Urinary bladder (tissue), 4 donors: Measurements from ENCODE around the gene SPNS2. TPM values are rescaled to one million over a fixed set of nuclear protein-coding genes. Genes with fewer than 3 reads are reported as not detected.

Source experiments
- DNase-seq: peaks from one replicate; pipeline ENCODE4 v3.0.0-alpha.2; 2015; ENCODE audit errors: extremely low spot score
- H3K27ac ChIP-seq: one replicate; pipeline ENCODE4 v1.5.1; 2013; ENCODE audit warnings: low read depth, mild to moderate bottlenecking, moderate library complexity
- H3K36me3 ChIP-seq: one replicate; pipeline ENCODE4 v1.6.1; 2013; ENCODE audit warnings: mild to moderate bottlenecking, moderate library complexity; ENCODE audit not compliant: insufficient read depth
- H3K4me1 ChIP-seq: one replicate; pipeline ENCODE4 v1.6.1; 2013; ENCODE audit warnings: mild to moderate bottlenecking, moderate library complexity; ENCODE audit not compliant: insufficient read depth
- H3K4me3 ChIP-seq: one replicate; pipeline ENCODE4 v1.5.1; 2013; ENCODE audit warnings: low read depth, low read length
- WGBS: extraction: QIAGEN DNeasy Blood & Tissue Kit; methylation state at CpG from one replicate; pipeline ENCODE4 v1.1.7; 2013; 5-methylcytosine and 5-hydroxymethylcytosine counted together
- polyA plus RNA-seq: library from polyadenylated mRNA; stranded (reverse); fragments of 200-250 nt; gene quantifications from one replicate; pipeline ENCODE4 v1.2.3, GENCODE V29; 2013
- total RNA-seq: library from RNA; depleted of rRNA; stranded (reverse); fragments of >200 nt; gene quantifications from one replicate; pipeline ENCODE4 v1.2.3, GENCODE V29; 2014
- donor health status: healthy with polysubstance abuse.
- donor health status: healthy.

Gene SPNS2, protein sequence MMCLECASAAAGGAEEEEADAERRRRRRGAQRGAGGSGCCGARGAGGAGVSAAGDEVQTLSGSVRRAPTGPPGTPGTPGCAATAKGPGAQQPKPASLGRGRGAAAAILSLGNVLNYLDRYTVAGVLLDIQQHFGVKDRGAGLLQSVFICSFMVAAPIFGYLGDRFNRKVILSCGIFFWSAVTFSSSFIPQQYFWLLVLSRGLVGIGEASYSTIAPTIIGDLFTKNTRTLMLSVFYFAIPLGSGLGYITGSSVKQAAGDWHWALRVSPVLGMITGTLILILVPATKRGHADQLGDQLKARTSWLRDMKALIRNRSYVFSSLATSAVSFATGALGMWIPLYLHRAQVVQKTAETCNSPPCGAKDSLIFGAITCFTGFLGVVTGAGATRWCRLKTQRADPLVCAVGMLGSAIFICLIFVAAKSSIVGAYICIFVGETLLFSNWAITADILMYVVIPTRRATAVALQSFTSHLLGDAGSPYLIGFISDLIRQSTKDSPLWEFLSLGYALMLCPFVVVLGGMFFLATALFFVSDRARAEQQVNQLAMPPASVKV
- total RNA-seq (7.5 TPM), polyA plus RNA-seq (28.2 TPM)

DNA sequence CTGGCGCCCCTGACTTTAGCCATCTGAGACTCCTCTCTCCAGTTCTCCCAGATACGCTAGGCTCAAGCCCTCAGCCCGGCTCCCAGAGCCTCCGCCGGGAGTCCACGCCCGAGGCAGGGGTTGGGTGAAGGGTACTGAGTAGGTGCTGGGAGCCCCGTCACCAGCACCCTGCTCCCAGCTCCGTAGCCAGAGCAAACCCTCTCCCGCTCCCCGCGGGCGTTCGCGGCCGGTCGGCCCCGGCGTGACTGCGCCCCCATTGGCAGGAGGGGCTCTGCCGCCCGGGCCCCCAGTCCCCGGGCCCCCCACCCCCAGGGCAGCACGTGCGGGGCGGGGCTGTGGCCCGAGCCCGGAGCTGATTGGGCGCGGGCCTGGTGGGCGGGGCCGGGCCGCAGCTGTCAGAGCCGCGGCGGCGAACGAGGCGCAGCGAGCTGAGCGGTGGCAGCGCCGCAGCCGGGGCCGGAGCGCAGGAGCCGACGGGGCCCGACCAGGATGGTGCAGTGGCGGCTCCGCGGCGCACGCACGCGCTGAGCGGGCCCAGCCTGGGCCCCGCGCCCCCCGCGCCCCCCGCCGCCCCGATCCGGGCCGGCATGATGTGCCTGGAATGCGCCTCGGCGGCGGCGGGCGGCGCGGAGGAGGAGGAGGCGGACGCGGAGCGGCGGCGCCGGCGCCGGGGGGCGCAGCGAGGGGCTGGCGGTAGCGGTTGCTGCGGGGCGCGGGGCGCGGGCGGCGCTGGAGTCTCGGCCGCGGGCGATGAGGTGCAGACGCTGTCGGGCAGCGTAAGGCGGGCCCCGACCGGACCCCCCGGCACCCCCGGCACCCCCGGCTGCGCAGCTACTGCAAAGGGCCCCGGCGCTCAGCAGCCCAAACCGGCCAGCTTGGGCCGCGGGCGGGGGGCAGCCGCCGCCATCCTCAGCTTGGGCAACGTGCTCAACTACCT lies at the start of gene SPNS2:
TSS of gene SPNS2 (plus strand) at position 421 of the 937 bp plus-strand sequence. CDS start at position 588, 167 bp downstream.
- no peak within 1 kb of the TSS for H3K27ac ChIP-seq
- H3K36me3 ChIP-seq = no peaks in the 10 kb centered on the region
- 1% methylated on average over 114 of the region's 117 CpGs for WGBS
- H3K4me3 ChIP-seq = peak within 1 kb of the TSS; percentile 65
- DNase-seq = no peak
- no peaks in the 10 kb centered on the region for H3K4me1 ChIP-seq

DNA sequence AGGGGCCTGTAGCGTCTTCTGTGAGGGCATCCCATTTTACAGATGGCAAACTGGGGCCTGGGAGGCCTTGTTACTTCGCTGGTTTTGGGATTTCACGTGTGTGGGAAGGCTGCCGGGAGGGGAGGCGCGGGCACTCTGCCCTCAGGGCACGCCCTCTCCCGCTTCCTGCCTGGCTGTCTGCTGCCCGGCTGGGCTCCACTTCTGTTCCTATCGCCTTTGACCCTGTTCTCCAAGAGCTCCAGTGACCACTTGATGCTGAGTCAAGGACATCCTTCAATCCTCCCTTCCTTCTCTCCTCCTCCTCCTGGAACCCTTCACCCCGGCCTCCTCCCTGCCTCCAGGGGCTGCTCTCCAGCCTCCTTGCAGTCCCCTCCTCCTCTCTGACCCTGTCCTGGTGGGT lies 48.9 kb upstream of the SPNS2 start:
- WGBS = 72% methylated on average over 11 of the region's 11 CpGs
- H3K4me3 ChIP-seq = no peak overlapping the region
- H3K27ac ChIP-seq = no peak overlapping the region
- H3K36me3 ChIP-seq = no peaks in the 10 kb centered on the region
- no peak for DNase-seq
- H3K4me1 ChIP-seq = no peaks in the 10 kb centered on the region

DNA sequence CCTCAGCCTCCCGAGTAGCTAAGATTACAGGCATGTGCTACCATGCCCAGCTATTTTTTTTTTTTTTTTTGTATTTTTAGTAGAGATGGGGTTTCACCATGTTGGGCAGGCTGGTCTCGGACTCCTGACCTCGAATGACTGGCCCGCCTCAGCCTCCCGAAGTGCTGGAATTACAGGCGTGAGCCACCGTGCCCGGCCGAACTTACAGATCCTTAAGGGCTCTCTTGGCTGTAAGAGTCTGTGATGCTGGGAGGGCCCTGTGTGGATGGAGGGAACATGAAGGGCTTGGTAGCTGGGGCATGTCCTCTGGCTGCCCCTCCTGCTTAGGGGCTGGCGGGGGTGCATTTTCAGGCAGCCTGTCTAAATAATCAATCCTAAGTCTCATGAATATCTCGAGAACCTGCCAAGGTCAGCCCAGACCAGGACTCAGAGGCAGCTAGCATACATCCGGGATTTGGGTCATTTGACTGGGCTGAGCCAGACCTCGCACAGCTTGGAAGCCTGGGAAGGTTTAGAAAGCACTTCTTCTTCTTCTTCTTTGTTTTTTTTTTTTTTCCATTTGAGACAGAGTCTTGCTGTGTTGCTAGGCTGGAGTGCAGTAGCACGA lies 47.9 kb upstream of the SPNS2 start:
- Histone ChIP-seq H3K4me3 (no peak overlapping the region), H3K27ac (no peak overlapping the region), H3K4me1 (no peaks in the 10 kb centered on the region), H3K36me3 (no peaks in the 10 kb centered on the region)
- WGBS = 86% methylated on average over 14 of the region's 14 CpGs
- no peak for DNase-seq

DNA sequence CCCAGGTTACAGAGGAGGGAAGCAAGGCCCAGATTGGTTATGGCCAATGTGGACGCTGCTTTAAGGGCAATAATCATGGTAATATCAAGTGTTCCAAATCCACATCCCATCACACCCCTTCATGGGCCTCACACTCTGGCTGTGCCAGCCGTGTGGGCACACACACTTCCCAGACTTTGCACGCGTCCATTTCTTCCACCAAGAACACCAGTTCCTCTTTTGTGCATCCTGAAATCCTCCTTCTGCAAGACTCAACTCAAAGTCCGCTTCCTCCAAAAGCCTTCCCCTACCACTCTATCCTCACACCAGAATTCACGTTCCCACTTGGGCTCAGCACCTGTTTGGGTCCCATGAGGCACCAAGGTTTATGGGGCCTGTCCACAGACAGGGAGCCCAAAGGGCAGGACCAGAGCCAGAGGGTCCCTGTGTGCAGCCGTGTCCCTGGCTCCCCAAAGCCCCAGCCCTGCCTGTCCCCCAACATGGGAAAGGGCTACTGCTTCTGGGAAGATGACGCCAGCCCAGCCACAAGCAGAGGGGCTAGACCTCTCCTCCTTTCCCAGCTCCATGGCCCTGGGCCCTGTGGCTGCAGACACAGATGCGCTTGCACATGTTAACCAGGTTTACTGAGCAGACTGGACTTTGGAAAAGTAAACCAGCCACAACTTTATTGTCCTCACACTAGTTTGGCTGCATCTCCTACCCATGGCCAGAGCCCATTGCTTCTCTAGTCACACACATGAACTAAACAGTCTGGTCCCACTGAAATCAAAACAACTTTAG lies 44.7 kb upstream of the SPNS2 start:
- WGBS = 92% methylated on average over 9 of the region's 9 CpGs
- Histone ChIP-seq H3K27ac (no peak overlapping the region), H3K4me3 (no peak overlapping the region), H3K36me3 (no peaks in the 10 kb centered on the region), H3K4me1 (no peaks in the 10 kb centered on the region)
- DNase-seq = no peak

GRCh38 chr17:4460661-4461060 lies 38.0 kb upstream of the SPNS2 start:
- no peak overlapping the region for H3K4me3 ChIP-seq
- no peak for DNase-seq
- H3K27ac ChIP-seq = no peak overlapping the region
- H3K36me3 ChIP-seq = no peaks in the 10 kb centered on the region
- WGBS = 82% methylated on average over 5 of the region's 5 CpGs
- H3K4me1 ChIP-seq = no peaks in the 10 kb centered on the region

- H3K27ac ChIP-seq = no peak overlapping the region
- no peak for DNase-seq
- H3K4me3 ChIP-seq = no peak overlapping the region
- H3K36me3 ChIP-seq = no peaks in the 10 kb centered on the region
- H3K4me1 ChIP-seq = no peaks in the 10 kb centered on the region
- WGBS = 66% methylated on average over 10 of the region's 10 CpGs
Observed at GRCh38 chr17:4463818-4464476, 34.7 kb upstream of the SPNS2 start.

GRCh38 chr17:4465786-4466185 lies 32.9 kb upstream of the SPNS2 start:
- no peak for DNase-seq
- no peaks in the 10 kb centered on the region for H3K36me3 ChIP-seq
- H3K27ac ChIP-seq = no peak overlapping the region
- no peaks in the 10 kb centered on the region for H3K4me1 ChIP-seq
- 83% methylated on average over 8 of the region's 8 CpGs for WGBS
- no peak overlapping the region for H3K4me3 ChIP-seq

- Histone ChIP-seq H3K4me1 (no peaks in the 10 kb centered on the region), H3K36me3 (no peaks in the 10 kb centered on the region), H3K27ac (no peak overlapping the region), H3K4me3 (no peak overlapping the region)
- WGBS = 77% methylated on average over 7 of the region's 7 CpGs
- no peak for DNase-seq
Observed at GRCh38 chr17:4467287-4467686, 31.4 kb upstream of the SPNS2 start.

DNA sequence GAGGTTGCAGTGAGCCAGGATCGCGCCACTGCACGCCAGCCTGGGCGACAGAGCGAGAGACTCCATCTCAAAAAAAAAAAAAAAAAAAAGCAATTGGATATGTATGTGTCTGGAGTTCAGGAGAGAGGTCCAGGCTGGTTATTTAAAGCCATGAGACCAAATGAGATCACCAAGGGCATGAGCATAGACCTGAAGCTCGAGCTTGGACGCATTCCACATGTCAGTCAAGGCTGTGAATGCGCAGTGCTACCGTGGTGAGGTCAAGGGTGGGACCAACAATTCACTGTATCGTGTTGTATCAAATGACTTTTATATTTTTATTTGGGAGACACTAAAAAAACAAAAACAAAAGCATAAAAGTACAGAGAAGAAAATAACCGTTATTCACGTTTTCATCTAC lies 29.1 kb upstream of the SPNS2 start:
- H3K4me3 ChIP-seq = no peak overlapping the region
- H3K4me1 ChIP-seq = no peaks in the 10 kb centered on the region
- no peak overlapping the region for H3K27ac ChIP-seq
- 87% methylated on average over 12 of the region's 12 CpGs for WGBS
- DNase-seq = no peak
- H3K36me3 ChIP-seq = no peaks in the 10 kb centered on the region

- Histone ChIP-seq H3K4me3 (no peak overlapping the region), H3K36me3 (no peaks in the 10 kb centered on the region), H3K4me1 (no peaks in the 10 kb centered on the region), H3K27ac (no peak overlapping the region)
- 87% methylated on average over 3 of the region's 3 CpGs for WGBS
- DNase-seq = no peak
Observed at GRCh38 chr17:4472286-4472685, 26.4 kb upstream of the SPNS2 start.

DNA sequence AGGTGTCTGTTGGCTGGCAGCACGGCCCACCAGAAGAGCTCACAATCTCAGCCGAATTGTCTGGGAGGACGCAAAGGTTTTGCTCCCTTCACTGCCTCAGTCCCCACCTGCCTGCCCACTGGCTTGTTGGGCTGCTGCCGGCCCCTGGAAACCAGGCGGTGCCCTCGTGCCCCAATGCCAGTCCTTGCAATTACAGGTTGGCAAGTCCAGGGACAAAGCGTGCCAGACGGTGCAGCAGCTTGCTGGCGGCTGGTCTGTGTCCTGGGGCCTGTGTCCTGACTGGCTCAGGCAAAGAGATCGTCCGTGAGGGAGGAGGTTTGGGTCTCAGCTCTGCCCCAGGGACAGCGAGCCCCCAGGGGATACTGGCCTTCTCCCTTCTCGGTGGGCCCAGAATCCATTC lies 24.6 kb upstream of the SPNS2 start:
- Histone ChIP-seq H3K27ac (no peak overlapping the region), H3K4me3 (no peak overlapping the region), H3K4me1 (no peaks in the 10 kb centered on the region), H3K36me3 (no peaks in the 10 kb centered on the region)
- 91% methylated on average over 13 of the region's 13 CpGs for WGBS
- DNase-seq = no peak

DNA sequence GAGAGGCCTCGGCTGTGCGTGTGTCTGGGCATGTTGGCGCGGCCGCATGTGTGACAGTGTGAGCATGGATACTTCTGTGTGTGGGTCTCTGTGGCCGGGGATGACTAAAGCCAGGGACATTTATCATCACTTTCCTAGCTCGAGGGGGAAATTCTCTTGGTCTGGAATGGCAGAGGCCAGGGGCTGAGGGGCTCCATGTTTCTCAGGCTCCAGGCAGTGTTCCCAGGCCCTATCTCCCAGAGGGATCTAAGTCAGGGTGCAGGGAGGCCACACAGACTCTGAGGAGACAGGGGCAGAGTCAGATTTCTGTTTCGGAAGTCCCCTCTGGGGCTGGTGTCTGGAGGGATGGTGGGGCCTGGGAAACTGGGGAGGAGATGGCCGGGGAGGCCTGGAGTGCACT lies 23.7 kb upstream of the SPNS2 start:
- Histone ChIP-seq H3K36me3 (no peaks in the 10 kb centered on the region), H3K4me1 (no peaks in the 10 kb centered on the region), H3K4me3 (no peak overlapping the region), H3K27ac (no peak overlapping the region)
- no peak for DNase-seq
- 81% methylated on average over 9 of the region's 9 CpGs for WGBS
